ENCODE data around the gene PEF1.

PEF1 gene

GRCh38 chr1:31643976-31644559 lies 608 bp downstream of the PEF1 start:
- 11% methylated on average over 18 of the region's 18 CpGs for WGBS
- Histone ChIP-seq H3K27ac (ENCODE audit: low read depth, low read length) (peak overlapping the region; percentile 97), H3K4me1 (ENCODE audit: insufficient read depth, low read length) (peaks cover 22% of the 10 kb centered on the region; the same call in 1 of the 2 replicates)

DNA sequence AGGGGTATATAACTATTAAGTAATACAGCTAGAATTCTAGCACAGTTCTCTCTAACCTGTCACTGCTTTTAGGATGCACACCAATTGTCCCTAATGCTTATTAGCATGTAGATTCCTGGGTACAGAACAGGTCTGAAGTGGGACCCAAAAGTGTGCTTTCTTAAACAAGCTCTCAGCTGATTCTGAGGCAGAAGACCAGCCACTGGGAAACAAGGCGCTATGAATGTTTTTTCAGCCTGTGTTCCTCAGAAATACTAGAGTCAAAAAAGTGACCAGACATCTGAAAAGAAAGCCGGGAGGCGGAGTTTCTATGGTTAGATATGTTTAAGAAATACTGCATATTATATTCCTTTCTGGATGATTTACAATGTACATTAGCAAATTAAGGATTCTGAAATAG lies 1.8 kb downstream of the PEF1 start:
- Histone ChIP-seq H3K36me3 (ENCODE audit: insufficient read depth, low read length) (no peaks in the 10 kb centered on the region), H3K27me3 (ENCODE audit: insufficient read depth, low read length) (no peaks in the 10 kb centered on the region), H3K9ac (ENCODE audit: low read depth, low read length) (no peak overlapping the region; the same call in 1 of the 2 replicates), H3K27ac (ENCODE audit: low read depth, low read length) (no peak overlapping the region; the same call in 1 of the 2 replicates), H3K4me3 (ENCODE audit: low read length) (no peak overlapping the region), H3K9me3 (ENCODE audit: insufficient read depth, low read depth, low read length) (no peaks in the 10 kb centered on the region), H3K4me1 (ENCODE audit: insufficient read depth, low read length) (peaks cover 22% of the 10 kb centered on the region; the same call in 1 of the 2 replicates)
- WGBS = 91% methylated on average over 3 of the region's 3 CpGs

More at GRCh38 chr1:31643976-31644559, 608 bp downstream of the PEF1 start:
- H3K36me3 ChIP-seq (ENCODE audit: insufficient read depth, low read length) = no peaks in the 10 kb centered on the region
- H3K9ac ChIP-seq (ENCODE audit: low read depth, low read length) = peak overlapping the region; percentile 95
- peak overlapping the region; percentile 89 for H3K4me3 ChIP-seq (ENCODE audit: low read length)
- H3K9me3 ChIP-seq (ENCODE audit: insufficient read depth, low read depth, low read length) = no peaks in the 10 kb centered on the region
- no peaks in the 10 kb centered on the region for H3K27me3 ChIP-seq (ENCODE audit: insufficient read depth, low read length)

DNA sequence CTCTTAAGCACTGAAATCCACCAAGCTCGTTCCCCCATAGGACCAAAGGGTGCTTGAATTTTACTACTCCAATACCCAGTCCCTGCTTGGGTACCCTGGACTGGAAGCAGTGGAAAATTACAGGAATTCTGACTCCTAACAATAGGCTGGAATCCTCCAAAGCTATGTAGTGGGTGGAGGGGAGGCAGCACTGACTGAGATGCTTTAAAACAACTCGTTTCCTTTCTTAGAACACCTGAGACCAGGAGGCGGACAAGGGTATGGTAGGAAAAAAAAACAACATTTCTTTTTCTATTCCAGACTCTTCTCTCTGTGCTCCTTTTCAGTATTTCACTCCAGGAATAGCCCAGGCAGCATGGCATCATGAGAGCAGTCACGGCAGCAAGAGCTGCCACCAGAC lies 2.3 kb downstream of the PEF1 start:
- Histone ChIP-seq H3K36me3 (ENCODE audit: insufficient read depth, low read length) (no peaks in the 10 kb centered on the region), H3K27me3 (ENCODE audit: insufficient read depth, low read length) (no peaks in the 10 kb centered on the region), H3K9ac (ENCODE audit: low read depth, low read length) (no peak overlapping the region; the same call in 1 of the 2 replicates), H3K4me3 (ENCODE audit: low read length) (no peak overlapping the region; the same call in 1 of the 2 replicates), H3K27ac (ENCODE audit: low read depth, low read length) (no peak overlapping the region; the same call in 1 of the 2 replicates), H3K4me1 (ENCODE audit: insufficient read depth, low read length) (peaks cover 22% of the 10 kb centered on the region; the same call in 1 of the 2 replicates), H3K9me3 (ENCODE audit: insufficient read depth, low read depth, low read length) (no peaks in the 10 kb centered on the region)
- WGBS = 97% methylated on average over 3 of the region's 4 CpGs

DNA sequence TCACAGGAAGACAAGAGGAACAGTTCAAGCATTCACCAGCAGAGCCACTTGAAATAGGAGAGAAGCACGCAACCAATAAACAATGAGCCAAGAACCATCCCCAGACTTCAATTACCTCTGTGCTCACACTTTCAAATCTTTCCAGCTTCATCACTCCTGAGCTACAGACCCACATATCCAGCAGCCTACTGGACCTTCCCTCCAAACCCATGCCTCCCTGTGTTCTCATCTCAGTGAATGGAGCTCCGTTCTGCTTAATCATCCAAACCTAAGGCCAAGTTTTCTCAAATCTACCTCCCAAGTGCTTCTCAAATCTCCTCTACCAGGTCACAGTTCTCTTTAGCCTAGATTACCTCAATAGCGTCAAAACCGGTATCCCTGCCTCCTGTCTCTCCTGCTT lies 3.7 kb downstream of the PEF1 start:
- H3K4me3 ChIP-seq (ENCODE audit: low read length) = no peak overlapping the region
- H3K27ac ChIP-seq (ENCODE audit: low read depth, low read length) = no peak overlapping the region
- WGBS = 92% methylated on average over 4 of the region's 4 CpGs
- H3K4me1 ChIP-seq (ENCODE audit: insufficient read depth, low read length) = peaks cover 22% of the 10 kb centered on the region; the same call in 1 of the 2 replicates
- H3K36me3 ChIP-seq (ENCODE audit: insufficient read depth, low read length) = no peaks in the 10 kb centered on the region
- H3K9ac ChIP-seq (ENCODE audit: low read depth, low read length) = no peak overlapping the region
- H3K27me3 ChIP-seq (ENCODE audit: insufficient read depth, low read length) = no peaks in the 10 kb centered on the region
- H3K9me3 ChIP-seq (ENCODE audit: insufficient read depth, low read depth, low read length) = no peaks in the 10 kb centered on the region

DNA sequence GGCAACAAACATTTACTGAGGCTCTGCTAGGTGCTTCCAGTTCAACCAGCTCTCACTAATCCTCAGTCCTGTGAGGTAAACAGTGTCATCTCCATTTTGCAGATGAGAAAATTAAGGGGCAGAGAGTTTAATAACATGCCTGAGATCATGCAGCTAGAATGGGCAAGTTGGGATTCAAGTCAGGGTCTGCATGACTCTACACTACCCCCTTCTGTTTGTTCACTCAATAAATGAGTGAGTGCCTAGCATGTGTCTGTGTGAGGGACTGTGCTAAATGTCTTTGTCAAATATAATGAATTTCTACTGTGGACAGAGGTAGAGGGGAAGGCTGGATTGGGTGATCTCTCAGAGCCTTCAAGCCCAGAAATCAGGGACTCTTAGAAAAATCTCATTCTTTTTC lies 4.5 kb downstream of the PEF1 start:
- Histone ChIP-seq H3K27me3 (ENCODE audit: insufficient read depth, low read length) (no peaks in the 10 kb centered on the region), H3K27ac (ENCODE audit: low read depth, low read length) (no peak overlapping the region), H3K4me1 (ENCODE audit: insufficient read depth, low read length) (peaks cover 17% of the 10 kb centered on the region; the same call in 1 of the 2 replicates)

DNA sequence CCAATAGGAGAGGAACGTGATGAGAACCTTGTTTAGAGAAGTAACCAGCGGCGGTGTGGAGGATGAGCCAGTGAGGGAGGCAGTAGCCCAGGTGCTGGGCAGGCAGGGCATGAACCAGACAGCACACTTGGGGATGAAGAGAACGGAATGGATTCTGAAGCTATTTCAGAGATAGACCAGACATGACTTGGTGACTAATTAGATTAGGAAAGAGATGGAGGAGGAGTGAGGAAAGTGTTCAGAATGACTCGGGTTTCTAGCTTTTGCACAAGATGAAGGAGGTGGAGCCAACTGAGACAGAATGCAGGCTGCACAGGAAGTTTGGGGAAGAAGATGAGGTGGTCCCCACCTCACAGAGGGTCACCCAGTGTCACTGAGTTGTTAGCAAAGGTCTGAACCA lies 5.1 kb downstream of the PEF1 start:
- Histone ChIP-seq H3K27me3 (ENCODE audit: insufficient read depth, low read length) (no peaks in the 10 kb centered on the region), H3K36me3 (ENCODE audit: insufficient read depth, low read length) (peaks cover 3% of the 10 kb centered on the region; the same call in 1 of the 2 replicates), H3K27ac (ENCODE audit: low read depth, low read length) (no peak overlapping the region), H3K9me3 (ENCODE audit: insufficient read depth, low read depth, low read length) (no peaks in the 10 kb centered on the region), H3K4me1 (ENCODE audit: insufficient read depth, low read length) (peaks cover 17% of the 10 kb centered on the region; the same call in 1 of the 2 replicates), H3K9ac (ENCODE audit: low read depth, low read length) (no peak overlapping the region), H3K4me3 (ENCODE audit: low read length) (no peak overlapping the region)
- WGBS = 84% methylated on average over 5 of the region's 5 CpGs

More for the DNA sequence above, 4.5 kb downstream of the PEF1 start:
- Histone ChIP-seq H3K9me3 (ENCODE audit: insufficient read depth, low read depth, low read length) (no peaks in the 10 kb centered on the region), H3K36me3 (ENCODE audit: insufficient read depth, low read length) (no peaks in the 10 kb centered on the region), H3K4me3 (ENCODE audit: low read length) (no peak overlapping the region), H3K9ac (ENCODE audit: low read depth, low read length) (no peak overlapping the region; the same call in 1 of the 2 replicates)

- Histone ChIP-seq H3K27ac (ENCODE audit: low read depth, low read length) (no peak overlapping the region), H3K4me3 (ENCODE audit: low read length) (no peak overlapping the region), H3K4me1 (ENCODE audit: insufficient read depth, low read length) (peaks cover 11% of the 10 kb centered on the region; the same call in 1 of the 2 replicates), H3K9me3 (ENCODE audit: insufficient read depth, low read depth, low read length) (no peaks in the 10 kb centered on the region), H3K36me3 (ENCODE audit: insufficient read depth, low read length) (peaks cover 3% of the 10 kb centered on the region; the same call in 1 of the 2 replicates), H3K27me3 (ENCODE audit: insufficient read depth, low read length) (no peaks in the 10 kb centered on the region), H3K9ac (ENCODE audit: low read depth, low read length) (no peak overlapping the region)
- WGBS = 91% methylated on average over 5 of the region's 5 CpGs
These were observed 6.6 kb downstream of the PEF1 start for GRCh38 chr1:31637915-31638673.

DNA sequence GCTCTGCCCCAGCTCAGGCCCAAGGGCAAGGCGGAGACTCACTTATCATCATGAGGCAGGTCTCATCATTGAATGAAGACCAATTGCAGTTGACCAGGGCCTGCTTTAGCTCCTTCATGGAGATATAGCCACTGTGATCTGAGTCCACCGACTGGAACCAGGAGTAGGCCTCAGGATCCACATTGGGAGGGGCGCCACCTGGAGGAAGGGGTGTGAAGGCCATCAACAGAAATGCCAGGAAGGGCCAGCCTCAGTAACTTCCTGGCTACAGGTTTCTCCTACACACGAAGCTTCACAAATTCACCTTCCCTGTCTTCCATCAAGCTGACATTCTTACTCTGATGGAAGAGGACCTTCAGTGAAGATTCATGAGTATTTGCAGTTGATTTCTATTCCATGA lies 11.6 kb downstream of the PEF1 start:
- no peaks in the 10 kb centered on the region for H3K27me3 ChIP-seq (ENCODE audit: insufficient read depth, low read length)
- no peaks in the 10 kb centered on the region for H3K4me1 ChIP-seq (ENCODE audit: insufficient read depth, low read length)
- WGBS = 76% methylated on average over 4 of the region's 4 CpGs
- H3K36me3 ChIP-seq (ENCODE audit: insufficient read depth, low read length) = peaks cover 46% of the 10 kb centered on the region
- no peaks in the 10 kb centered on the region for H3K9me3 ChIP-seq (ENCODE audit: insufficient read depth, low read depth, low read length)
- no peak overlapping the region for H3K27ac ChIP-seq (ENCODE audit: low read depth, low read length)
- H3K9ac ChIP-seq (ENCODE audit: low read depth, low read length) = no peak overlapping the region
- H3K4me3 ChIP-seq (ENCODE audit: low read length) = no peak overlapping the region

DNA sequence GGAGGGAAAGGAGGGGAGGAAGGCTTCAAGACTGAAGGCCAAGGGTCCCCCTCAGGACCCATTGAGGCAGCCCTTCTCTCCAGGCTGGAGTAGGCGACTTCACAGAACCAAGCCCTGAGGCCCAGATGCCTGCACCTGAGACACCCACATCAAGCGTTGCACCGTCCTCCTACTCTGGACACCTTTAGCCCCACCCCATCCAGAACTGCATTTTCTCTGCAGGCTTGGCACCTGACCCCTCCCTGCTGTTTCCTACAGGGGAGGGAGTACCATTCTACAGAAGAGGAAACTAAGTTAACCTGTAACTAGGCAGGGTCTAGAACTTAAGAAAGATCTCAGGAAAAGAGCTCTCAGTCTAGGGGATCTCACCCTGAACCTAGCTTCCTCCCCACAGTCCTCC lies 12.0 kb downstream of the PEF1 start:
- WGBS = 87% methylated on average over 3 of the region's 3 CpGs
- no peak overlapping the region for H3K27ac ChIP-seq (ENCODE audit: low read depth, low read length)
- no peaks in the 10 kb centered on the region for H3K9me3 ChIP-seq (ENCODE audit: insufficient read depth, low read depth, low read length)
- H3K4me1 ChIP-seq (ENCODE audit: insufficient read depth, low read length) = no peaks in the 10 kb centered on the region
- peaks cover 49% of the 10 kb centered on the region for H3K36me3 ChIP-seq (ENCODE audit: insufficient read depth, low read length)
- H3K9ac ChIP-seq (ENCODE audit: low read depth, low read length) = no peak overlapping the region
- no peak overlapping the region for H3K4me3 ChIP-seq (ENCODE audit: low read length)
- no peaks in the 10 kb centered on the region for H3K27me3 ChIP-seq (ENCODE audit: insufficient read depth, low read length)

- H3K27me3 ChIP-seq (ENCODE audit: insufficient read depth, low read length) = no peaks in the 10 kb centered on the region
- H3K9ac ChIP-seq (ENCODE audit: low read depth, low read length) = no peak overlapping the region
- H3K4me3 ChIP-seq (ENCODE audit: low read length) = no peak overlapping the region
- H3K27ac ChIP-seq (ENCODE audit: low read depth, low read length) = no peak overlapping the region
- H3K9me3 ChIP-seq (ENCODE audit: insufficient read depth, low read depth, low read length) = no peaks in the 10 kb centered on the region
- H3K4me1 ChIP-seq (ENCODE audit: insufficient read depth, low read length) = peaks cover 7% of the 10 kb centered on the region
- 91% methylated on average over 6 of the region's 6 CpGs for WGBS
- peaks cover 46% of the 10 kb centered on the region for H3K36me3 ChIP-seq (ENCODE audit: insufficient read depth, low read length)
These were observed 15.6 kb downstream of the PEF1 start for GRCh38 chr1:31628931-31629556.

DNA sequence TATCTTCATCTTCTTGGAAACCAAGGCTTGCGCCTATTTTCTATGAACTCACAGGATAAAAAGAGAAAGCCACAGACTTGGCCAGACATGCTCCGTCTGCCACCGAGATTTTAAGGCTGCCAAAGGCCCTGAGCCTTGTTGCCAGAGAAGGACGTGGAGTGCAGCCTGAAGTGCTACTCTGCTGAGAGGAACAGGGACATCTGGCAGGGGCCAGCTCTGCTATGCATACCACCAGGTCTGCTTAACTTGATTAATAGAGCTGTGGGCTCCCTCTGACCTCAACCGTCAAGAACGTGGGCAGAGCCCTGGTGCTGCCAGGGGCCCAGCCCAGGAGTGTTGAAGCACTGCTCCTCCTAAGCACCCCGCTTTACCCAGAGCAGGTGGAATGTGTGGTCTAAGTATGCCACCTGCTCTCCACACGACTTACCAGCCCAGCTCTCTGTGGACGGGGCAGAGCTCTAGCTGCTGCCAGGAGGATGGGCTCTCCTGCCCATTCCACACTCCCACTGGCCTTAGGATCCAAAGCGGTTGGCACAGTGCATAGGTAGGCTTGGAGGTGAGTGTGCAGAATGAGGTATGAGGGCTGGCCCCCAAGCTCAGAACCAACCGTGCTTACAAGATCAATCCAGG lies 16.6 kb downstream of the PEF1 start:
- WGBS = 86% methylated on average over 11 of the region's 11 CpGs
- H3K9ac ChIP-seq (ENCODE audit: low read depth, low read length) = no peak overlapping the region
- no peak overlapping the region for H3K4me3 ChIP-seq (ENCODE audit: low read length)
- H3K27ac ChIP-seq (ENCODE audit: low read depth, low read length) = no peak overlapping the region
- no peaks in the 10 kb centered on the region for H3K27me3 ChIP-seq (ENCODE audit: insufficient read depth, low read length)
- peaks cover 7% of the 10 kb centered on the region for H3K4me1 ChIP-seq (ENCODE audit: insufficient read depth, low read length)
- H3K36me3 ChIP-seq (ENCODE audit: insufficient read depth, low read length) = peaks cover 46% of the 10 kb centered on the region
- H3K9me3 ChIP-seq (ENCODE audit: insufficient read depth, low read depth, low read length) = no peaks in the 10 kb centered on the region

Data from HUES64 (cell line).